ENCODE measurements around the gene CELF4. TPM values are rescaled to one million over a fixed set of nuclear protein-coding genes. Genes with fewer than 3 reads are reported as not detected.

CELF4 gene
- total RNA-seq, 1 donor from 2014 or later = 2.3 TPM

DNA sequence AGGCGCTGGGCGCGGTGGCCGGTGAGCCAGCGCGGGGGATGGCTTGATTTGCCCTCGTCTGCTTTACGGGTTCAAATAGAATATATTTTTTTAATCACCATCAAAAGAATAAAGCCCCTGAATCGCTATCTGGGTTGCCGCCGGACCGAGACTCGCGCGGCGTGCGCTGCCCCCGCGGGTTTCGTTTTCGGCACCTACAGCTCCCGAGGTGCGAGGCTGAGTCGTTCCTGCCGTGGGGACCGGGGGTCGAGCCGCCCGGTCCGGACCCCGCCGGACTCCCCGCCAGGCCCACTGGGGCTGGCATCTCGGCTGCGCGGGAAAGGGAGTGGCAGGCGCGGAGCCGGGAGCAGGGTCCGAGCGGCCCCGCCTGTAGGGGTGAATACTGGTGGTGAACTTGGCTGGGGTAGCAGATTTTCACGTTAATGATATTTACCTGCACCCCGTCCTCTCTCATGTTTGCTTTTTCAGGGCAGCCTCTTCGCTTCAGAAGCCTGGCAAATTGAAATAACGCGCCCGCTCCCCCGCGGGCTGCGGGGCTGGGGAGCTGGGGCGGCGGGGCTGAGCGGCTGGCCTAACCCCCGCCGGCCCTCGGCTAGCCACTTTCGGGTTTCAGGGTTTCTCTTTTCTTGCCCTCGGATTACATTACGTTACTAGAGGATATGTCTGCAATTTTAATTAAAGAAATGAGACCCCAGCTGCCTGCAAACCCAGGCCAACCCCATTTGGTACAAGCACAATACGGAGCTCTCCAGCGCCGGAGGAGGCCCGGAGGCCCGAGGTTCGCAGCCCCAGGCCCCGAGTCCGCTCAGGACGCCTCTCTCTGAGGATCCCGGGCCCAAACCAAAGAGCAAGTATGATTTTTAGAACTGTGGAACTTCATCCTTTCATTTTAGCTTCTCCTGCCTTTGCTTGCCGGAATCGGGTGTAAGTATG lies 1.7 kb upstream of the CELF4 start:
- no peaks in the 10 kb centered on the region for H3K36me3 Mint-ChIP-seq
- peak overlapping the region; percentile 36 for H3K4me3 Mint-ChIP-seq
- peaks cover 91% of the 10 kb centered on the region for H3K27me3 Mint-ChIP-seq (ENCODE audit: low read depth)
- no peak overlapping the region for H3K27ac Mint-ChIP-seq
- DNase-seq (ENCODE audit: low spot score in 2 of 2, unreplicated experiment in 2 of 2) = no peak
- TF ChIP-seq, protein P1, sequence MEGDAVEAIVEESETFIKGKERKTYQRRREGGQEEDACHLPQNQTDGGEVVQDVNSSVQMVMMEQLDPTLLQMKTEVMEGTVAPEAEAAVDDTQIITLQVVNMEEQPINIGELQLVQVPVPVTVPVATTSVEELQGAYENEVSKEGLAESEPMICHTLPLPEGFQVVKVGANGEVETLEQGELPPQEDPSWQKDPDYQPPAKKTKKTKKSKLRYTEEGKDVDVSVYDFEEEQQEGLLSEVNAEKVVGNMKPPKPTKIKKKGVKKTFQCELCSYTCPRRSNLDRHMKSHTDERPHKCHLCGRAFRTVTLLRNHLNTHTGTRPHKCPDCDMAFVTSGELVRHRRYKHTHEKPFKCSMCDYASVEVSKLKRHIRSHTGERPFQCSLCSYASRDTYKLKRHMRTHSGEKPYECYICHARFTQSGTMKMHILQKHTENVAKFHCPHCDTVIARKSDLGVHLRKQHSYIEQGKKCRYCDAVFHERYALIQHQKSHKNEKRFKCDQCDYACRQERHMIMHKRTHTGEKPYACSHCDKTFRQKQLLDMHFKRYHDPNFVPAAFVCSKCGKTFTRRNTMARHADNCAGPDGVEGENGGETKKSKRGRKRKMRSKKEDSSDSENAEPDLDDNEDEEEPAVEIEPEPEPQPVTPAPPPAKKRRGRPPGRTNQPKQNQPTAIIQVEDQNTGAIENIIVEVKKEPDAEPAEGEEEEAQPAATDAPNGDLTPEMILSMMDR (IDR thresholded peaks at IDR 0.05; ENCODE audit: unreplicated experiment) = no peak
- peaks cover 9% of the 10 kb centered on the region for H3K4me1 Mint-ChIP-seq
- H3K9me3 Mint-ChIP-seq = no peaks in the 10 kb centered on the region

DNA sequence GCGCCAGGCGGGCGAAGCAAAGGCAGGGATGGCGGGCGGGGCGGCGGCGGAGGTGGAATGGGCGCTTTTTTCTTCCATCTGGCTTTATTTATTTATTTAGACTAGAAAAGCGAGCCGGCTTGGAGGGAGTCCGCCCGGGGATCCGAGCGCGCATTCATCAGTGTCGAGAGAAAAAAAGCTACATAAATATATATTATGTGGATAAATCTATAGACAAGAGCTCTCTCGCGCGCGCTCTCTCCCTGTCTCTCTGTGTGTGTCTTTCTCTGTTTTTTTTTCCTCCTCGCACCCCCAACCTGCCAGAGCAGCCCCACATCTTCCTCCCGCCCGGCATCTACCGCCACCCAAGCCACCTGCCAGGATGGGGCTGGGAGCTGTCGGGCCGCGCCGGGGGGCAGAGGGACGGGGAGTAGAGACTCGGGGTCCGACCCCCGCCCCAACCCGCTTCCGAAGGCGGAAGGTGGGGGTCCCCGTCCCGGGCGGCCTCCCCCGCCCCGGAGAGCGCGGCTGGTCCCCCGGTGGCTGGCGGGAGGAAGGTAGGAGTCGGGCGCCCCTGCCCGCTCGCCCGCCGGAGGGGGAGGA lies 972 bp upstream of the CELF4 start:
- peaks cover 9% of the 10 kb centered on the region for H3K4me1 Mint-ChIP-seq
- no peak overlapping the region for H3K27ac Mint-ChIP-seq
- H3K4me3 Mint-ChIP-seq = peak overlapping the region; percentile 76
- H3K27me3 Mint-ChIP-seq (ENCODE audit: low read depth) = peaks cover 93% of the 10 kb centered on the region
- DNase-seq (ENCODE audit: low spot score in 2 of 2, unreplicated experiment in 2 of 2) = peak in 1 of 2 experiments; percentile 49
- no peaks in the 10 kb centered on the region for H3K9me3 Mint-ChIP-seq
- TF ChIP-seq, protein P1 (IDR thresholded peaks at IDR 0.05; ENCODE audit: unreplicated experiment) = no peak
- H3K36me3 Mint-ChIP-seq = no peaks in the 10 kb centered on the region

DNA sequence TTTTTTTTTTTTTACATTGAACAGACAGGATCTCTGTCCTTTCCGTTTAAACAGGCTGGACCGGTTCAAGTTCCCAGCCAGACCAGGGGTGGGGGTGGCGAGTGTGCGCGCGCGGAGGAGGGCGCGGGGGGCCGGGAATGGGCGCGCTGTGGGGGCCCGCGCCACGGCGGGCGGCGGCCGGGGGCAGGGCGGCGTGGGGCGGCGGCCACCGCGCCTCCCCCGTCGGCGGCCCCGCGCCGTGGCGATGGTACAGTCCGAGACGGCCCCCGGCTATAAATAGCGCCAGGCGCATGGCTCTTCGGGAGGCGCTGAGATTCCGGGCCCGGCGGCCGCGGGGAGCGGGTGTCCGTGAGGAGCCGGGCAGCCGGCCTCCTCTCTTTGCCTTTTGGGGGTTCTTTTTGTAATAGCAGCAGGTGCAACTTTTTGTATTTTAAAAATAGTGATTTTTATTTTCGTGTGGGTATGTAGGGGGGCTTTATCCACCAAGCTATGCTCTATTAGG lies 430 bp upstream of the CELF4 start:
- DNase-seq (ENCODE audit: low spot score in 2 of 2, unreplicated experiment in 2 of 2) = peak; percentile 65 to 76
- Mint-ChIP-seq H3K27me3 (ENCODE audit: low read depth) (peaks cover 91% of the 10 kb centered on the region), H3K9me3 (no peaks in the 10 kb centered on the region), H3K4me3 (peak overlapping the region; percentile 76), H3K27ac (peak overlapping the region; percentile 70), H3K4me1 (peaks cover 9% of the 10 kb centered on the region), H3K36me3 (no peaks in the 10 kb centered on the region)
- TF ChIP-seq, protein P1 (IDR thresholded peaks at IDR 0.05; ENCODE audit: unreplicated experiment) = no peak

DNA sequence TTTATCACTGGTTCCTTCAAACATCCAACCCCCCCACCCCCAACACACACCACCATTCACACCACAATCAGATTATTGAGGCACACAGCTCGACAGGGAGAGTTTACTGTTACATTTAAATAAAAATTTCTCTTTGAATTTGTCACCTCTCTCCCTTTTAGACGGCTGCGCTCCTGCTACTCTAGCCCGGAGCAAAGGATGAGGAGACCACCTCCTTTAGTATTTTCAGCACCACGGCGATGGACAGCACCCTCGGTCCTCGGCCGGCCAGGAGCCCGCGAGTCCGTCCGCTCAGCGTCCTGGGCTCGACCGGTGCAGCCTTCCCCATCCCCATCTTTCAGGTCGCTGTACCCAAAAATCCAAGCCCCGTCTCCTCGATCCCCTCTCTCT lies 892 bp downstream of the CELF4 start:
- H3K36me3 Mint-ChIP-seq = no peaks in the 10 kb centered on the region
- no peaks in the 10 kb centered on the region for H3K9me3 Mint-ChIP-seq
- TF ChIP-seq, protein P1 (IDR thresholded peaks at IDR 0.05; ENCODE audit: unreplicated experiment) = no peak
- H3K4me3 Mint-ChIP-seq = peak overlapping the region; percentile 76
- peak; percentile 69 to 93 for DNase-seq (ENCODE audit: low spot score in 2 of 2, unreplicated experiment in 2 of 2)
- H3K27me3 Mint-ChIP-seq (ENCODE audit: low read depth) = peaks cover 91% of the 10 kb centered on the region
- no peak overlapping the region for H3K27ac Mint-ChIP-seq
- H3K4me1 Mint-ChIP-seq = peaks cover 9% of the 10 kb centered on the region

DNA sequence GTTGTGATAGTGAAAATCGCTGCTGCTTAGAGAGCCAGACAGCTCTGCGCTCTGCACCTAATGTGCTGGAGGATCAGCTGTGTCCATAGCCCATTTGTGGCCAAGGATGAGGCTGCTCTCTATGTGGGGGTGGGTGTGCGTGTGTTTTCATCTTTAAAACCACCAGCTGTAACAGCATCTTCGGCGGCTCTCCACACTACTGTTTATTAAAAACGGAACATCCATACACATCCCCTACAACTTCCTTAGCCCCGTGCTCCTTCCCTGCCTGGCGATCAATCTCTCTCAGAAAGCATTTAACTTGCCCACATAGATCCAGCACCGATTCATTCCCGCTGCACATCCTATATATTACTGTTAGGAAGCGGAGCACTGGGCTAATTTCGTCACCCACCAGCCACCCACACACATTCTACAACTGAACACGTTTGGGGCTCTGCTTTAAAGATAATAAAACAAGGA lies 1.6 kb downstream of the CELF4 start:
- no peak for DNase-seq (ENCODE audit: low spot score in 2 of 2, unreplicated experiment in 2 of 2)
- Mint-ChIP-seq H3K4me1 (peaks cover 9% of the 10 kb centered on the region), H3K27me3 (ENCODE audit: low read depth) (peaks cover 91% of the 10 kb centered on the region), H3K4me3 (no peak overlapping the region), H3K36me3 (no peaks in the 10 kb centered on the region), H3K9me3 (no peaks in the 10 kb centered on the region), H3K27ac (no peak overlapping the region)
- TF ChIP-seq, protein P1 (IDR thresholded peaks at IDR 0.05; ENCODE audit: unreplicated experiment) = no peak

Measured in mesothelial cell of epicardium (in vitro differentiated cells).